SK-N-SH treated with all-trans-retinoic acid at 6 μM for 48 hours (cell line): ENCODE data around the gene C10orf105.

Experiments
- ARNTL ChIP-seq: fragments of 450-650 bp; formaldehyde crosslinking; IDR thresholded peaks from 2 replicates; pipeline ENCODE4 v1.5.0; 2020; ENCODE audit warnings: low read depth, mild to moderate bottlenecking, moderate library complexity, borderline replicate concordance
- GLIS3 ChIP-seq: fragments of 250-450 bp; sonication (Bioruptor Pico); IDR thresholded peaks from 2 replicates; pipeline ENCODE4 v1.5.0; 2020; ENCODE audit warnings: mild to moderate bottlenecking, moderate library complexity
- RARB ChIP-seq: fragments of 250-450 bp; sonication (Bioruptor Pico); IDR thresholded peaks from 2 replicates; pipeline ENCODE4 v1.8.0; 2021; ENCODE audit warnings: mild to moderate bottlenecking, moderate library complexity
- TOX ChIP-seq: fragments of 250-450 bp; sonication (Bioruptor Pico); IDR thresholded peaks from 2 replicates; pipeline ENCODE4 v1.8.0; 2021; ENCODE audit warnings: mild to moderate bottlenecking, moderate library complexity, borderline replicate concordance
- ZC3H10 ChIP-seq: fragments of 250-450 bp; sonication (Bioruptor Pico); IDR thresholded peaks from 2 replicates; pipeline ENCODE4 v1.5.1; 2021; ENCODE audit warnings: mild to moderate bottlenecking, moderate library complexity
- ZFP3 ChIP-seq: fragments of 250-450 bp; sonication (Bioruptor Pico); IDR thresholded peaks from 2 replicates; pipeline ENCODE4 v1.5.0; 2020; ENCODE audit warnings: mild to moderate bottlenecking, moderate library complexity
- ZNF70 ChIP-seq: fragments of 450-650 bp; formaldehyde crosslinking; IDR thresholded peaks from 2 replicates; pipeline ENCODE4 v1.5.0; 2020; ENCODE audit warnings: mild to moderate bottlenecking, moderate library complexity
- ZNF8 ChIP-seq: fragments of 450-650 bp; formaldehyde crosslinking; IDR thresholded peaks from 2 replicates; pipeline ENCODE4 v1.5.0; 2020; ENCODE audit warnings: mild to moderate bottlenecking, moderate library complexity
- TF ChIP-seq, protein P1 (sequence below): fragments of 250-450 bp; sonication (Bioruptor Pico); IDR thresholded peaks from 2 replicates; pipeline ENCODE4 v1.5.1; 2020; ENCODE audit warnings: low read depth, mild to moderate bottlenecking, moderate library complexity
- TF ChIP-seq, protein P2 (sequence below): fragments of 250-450 bp; sonication (Bioruptor Pico); IDR thresholded peaks from 2 replicates; pipeline ENCODE4 v1.8.0; 2020; ENCODE audit warnings: mild to moderate bottlenecking, moderate library complexity, borderline replicate concordance

DNA sequence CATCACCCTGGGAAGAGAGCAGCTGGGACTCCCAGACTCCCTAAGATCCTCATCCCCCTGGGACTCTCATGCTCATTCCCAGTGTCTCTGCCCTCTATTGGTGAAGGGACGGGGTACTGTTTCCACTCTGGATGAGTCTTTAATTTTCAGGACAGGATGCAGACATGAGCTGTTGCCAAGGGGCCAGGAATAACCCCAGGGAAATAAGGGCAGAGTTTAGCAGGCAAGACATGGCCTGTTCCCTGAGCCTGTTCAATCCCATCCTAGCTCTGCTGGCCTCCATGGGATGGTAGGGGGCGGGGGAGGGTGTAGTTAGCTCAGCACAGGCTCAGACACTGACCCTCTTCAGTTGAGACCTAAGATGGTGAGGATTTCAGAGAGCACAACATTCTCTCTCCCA lies 14.0 kb downstream of the C10orf105 start:
- TF ChIP-seq RARB, result no peak
- no peak for TF ChIP-seq ZNF70
- TF ChIP-seq, protein P1, sequence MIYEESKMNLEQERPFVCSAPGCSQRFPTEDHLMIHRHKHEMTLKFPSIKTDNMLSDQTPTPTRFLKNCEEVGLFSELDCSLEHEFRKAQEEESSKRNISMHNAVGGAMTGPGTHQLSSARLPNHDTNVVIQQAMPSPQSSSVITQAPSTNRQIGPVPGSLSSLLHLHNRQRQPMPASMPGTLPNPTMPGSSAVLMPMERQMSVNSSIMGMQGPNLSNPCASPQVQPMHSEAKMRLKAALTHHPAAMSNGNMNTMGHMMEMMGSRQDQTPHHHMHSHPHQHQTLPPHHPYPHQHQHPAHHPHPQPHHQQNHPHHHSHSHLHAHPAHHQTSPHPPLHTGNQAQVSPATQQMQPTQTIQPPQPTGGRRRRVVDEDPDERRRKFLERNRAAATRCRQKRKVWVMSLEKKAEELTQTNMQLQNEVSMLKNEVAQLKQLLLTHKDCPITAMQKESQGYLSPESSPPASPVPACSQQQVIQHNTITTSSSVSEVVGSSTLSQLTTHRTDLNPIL (CRISPR knock-in tag), result no peak
- TF ChIP-seq ZC3H10 (CRISPR knock-in tag), result no peak
- TF ChIP-seq, protein P2, sequence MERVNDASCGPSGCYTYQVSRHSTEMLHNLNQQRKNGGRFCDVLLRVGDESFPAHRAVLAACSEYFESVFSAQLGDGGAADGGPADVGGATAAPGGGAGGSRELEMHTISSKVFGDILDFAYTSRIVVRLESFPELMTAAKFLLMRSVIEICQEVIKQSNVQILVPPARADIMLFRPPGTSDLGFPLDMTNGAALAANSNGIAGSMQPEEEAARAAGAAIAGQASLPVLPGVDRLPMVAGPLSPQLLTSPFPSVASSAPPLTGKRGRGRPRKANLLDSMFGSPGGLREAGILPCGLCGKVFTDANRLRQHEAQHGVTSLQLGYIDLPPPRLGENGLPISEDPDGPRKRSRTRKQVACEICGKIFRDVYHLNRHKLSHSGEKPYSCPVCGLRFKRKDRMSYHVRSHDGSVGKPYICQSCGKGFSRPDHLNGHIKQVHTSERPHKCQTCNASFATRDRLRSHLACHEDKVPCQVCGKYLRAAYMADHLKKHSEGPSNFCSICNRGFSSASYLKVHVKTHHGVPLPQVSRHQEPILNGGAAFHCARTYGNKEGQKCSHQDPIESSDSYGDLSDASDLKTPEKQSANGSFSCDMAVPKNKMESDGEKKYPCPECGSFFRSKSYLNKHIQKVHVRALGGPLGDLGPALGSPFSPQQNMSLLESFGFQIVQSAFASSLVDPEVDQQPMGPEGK (CRISPR knock-in tag), result no peak
- TF ChIP-seq ZNF8, result no peak
- TF ChIP-seq ARNTL (CRISPR knock-in tag), result no peak
- no peak for TF ChIP-seq ZFP3 (CRISPR knock-in tag)
- TF ChIP-seq GLIS3 (CRISPR knock-in tag), result no peak
- no peak for TF ChIP-seq TOX (CRISPR knock-in tag)
